Skin of body (tissue), 3 donors: ENCODE measurements around the gene GSDMA. TPM values are rescaled to one million over a fixed set of nuclear protein-coding genes. Genes with fewer than 3 reads are reported as not detected.
A peak's percentile ranks its signal among the peaks of the same experiment; 100 is the strongest.

Source experiments
- DNase-seq: peaks from one replicate; lab custom pipeline; 2025; lab: John Stamatoyannopoulos, UW
- small RNA-seq: library from RNA; depleted of rRNA; stranded (forward); fragments of <200 nt; gene quantifications from one replicate; pipeline ENCODE3, GENCODE V24; 2014; ENCODE audit warnings: low replicate concordance
- total RNA-seq: library from RNA; depleted of rRNA; stranded (reverse); fragments of >200 nt; gene quantifications from one replicate; pipeline ENCODE4 v1.2.3, GENCODE V29; 2014

Gene GSDMA
- total RNA-seq, 1 donor from 2014 or later, result 21.1 TPM

GRCh38 chr17:40021451-40021971 lies 58.7 kb downstream of the GSDMA start:
- DNase-seq, result no peak

DNA sequence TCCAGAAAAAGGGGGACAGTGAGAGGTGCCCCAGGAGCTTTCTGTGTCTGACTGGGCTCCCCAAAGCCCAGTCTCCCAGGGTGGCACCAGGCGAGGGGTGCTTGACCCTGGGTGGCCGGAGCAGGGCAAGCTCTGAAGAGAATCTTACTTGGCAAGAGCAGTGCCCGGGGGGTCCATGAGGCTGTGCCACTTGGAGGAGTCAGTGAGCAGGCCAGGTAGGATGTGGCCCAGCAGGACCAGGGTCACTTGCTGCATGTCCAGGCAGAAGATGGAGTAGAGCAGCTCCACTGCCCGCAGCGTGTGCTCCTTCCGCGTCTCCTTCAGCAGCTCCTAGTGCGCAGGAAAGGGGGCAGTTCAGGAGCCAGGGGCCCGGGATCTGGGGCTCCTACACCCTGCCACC lies 59.7 kb downstream of the GSDMA start:
- DNase-seq, result no peak

- no peak for DNase-seq
Observed at GRCh38 chr17:40022961-40023541, 60.2 kb downstream of the GSDMA start.

GRCh38 chr17:40023590-40024292 lies 60.9 kb downstream of the GSDMA start:
- no peak for DNase-seq

- DNase-seq, result no peak
Observed at GRCh38 chr17:40024901-40025300, 62.1 kb downstream of the GSDMA start.

GRCh38 chr17:40025559-40025958 lies 62.8 kb downstream of the GSDMA start:
- DNase-seq, result no peak

- DNase-seq, result no peak
Observed at GRCh38 chr17:40025991-40026815, 63.4 kb downstream of the GSDMA start.

- peak; percentile 10 for DNase-seq
Observed at GRCh38 chr17:40026816-40027613, 64.2 kb downstream of the GSDMA start.

Small RNAs within 50 kb of the gene (small RNA-seq; reads per million reads assigned to genes)
- 1,322 reads per million, percentile 99 among the genes with 10 or more reads in this experiment for gene SNORD124

Other genes with a start within 250 kb of the GSDMA start
- gene MIEN1, start 232.5 kb upstream of the GSDMA start, total RNA-seq, result 11.1 TPM
- gene GRB7, start 225.1 kb upstream of the GSDMA start, total RNA-seq, result 8.8 TPM
- 0.39 TPM for gene IKZF3, start 98.7 kb upstream of the GSDMA start, total RNA-seq
- not detected for gene ZPBP2, start 94.8 kb upstream of the GSDMA start, total RNA-seq
- gene GSDMB, start 44.4 kb upstream of the GSDMA start, total RNA-seq, result 24.0 TPM
- 62.8 TPM for gene ORMDL3, start 35.4 kb upstream of the GSDMA start, total RNA-seq
- not detected for gene LRRC3C, start 35.3 kb upstream of the GSDMA start, total RNA-seq
- gene PSMD3, start 17.8 kb downstream of the GSDMA start, total RNA-seq, result 49.5 TPM
- not detected for gene CSF3, start 52.4 kb downstream of the GSDMA start, total RNA-seq
- 36.3 TPM for gene MED24, start 91.4 kb downstream of the GSDMA start, total RNA-seq
- 27.2 TPM for gene THRA, start 100.0 kb downstream of the GSDMA start, total RNA-seq
- 3.6 TPM for gene NR1D1, start 137.6 kb downstream of the GSDMA start, total RNA-seq
- 71.9 TPM for gene MSL1, start 159.0 kb downstream of the GSDMA start, total RNA-seq
- gene CASC3, start 177.5 kb downstream of the GSDMA start, total RNA-seq, result 43.6 TPM
- 27.8 TPM for gene RAPGEFL1, start 214.5 kb downstream of the GSDMA start, total RNA-seq